ENCODE data around the gene PRDM5.

GRCh38 chr4:120965938-120966337 lies 43.4 kb upstream of the PRDM5 start:
- TF ChIP-seq POLR2A (IDR thresholded peaks at IDR 0.05) (no peak), EP300 (IDR thresholded peaks at IDR 0.05) (no peak)
- TF ChIP-seq, protein P1, sequence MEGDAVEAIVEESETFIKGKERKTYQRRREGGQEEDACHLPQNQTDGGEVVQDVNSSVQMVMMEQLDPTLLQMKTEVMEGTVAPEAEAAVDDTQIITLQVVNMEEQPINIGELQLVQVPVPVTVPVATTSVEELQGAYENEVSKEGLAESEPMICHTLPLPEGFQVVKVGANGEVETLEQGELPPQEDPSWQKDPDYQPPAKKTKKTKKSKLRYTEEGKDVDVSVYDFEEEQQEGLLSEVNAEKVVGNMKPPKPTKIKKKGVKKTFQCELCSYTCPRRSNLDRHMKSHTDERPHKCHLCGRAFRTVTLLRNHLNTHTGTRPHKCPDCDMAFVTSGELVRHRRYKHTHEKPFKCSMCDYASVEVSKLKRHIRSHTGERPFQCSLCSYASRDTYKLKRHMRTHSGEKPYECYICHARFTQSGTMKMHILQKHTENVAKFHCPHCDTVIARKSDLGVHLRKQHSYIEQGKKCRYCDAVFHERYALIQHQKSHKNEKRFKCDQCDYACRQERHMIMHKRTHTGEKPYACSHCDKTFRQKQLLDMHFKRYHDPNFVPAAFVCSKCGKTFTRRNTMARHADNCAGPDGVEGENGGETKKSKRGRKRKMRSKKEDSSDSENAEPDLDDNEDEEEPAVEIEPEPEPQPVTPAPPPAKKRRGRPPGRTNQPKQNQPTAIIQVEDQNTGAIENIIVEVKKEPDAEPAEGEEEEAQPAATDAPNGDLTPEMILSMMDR (IDR thresholded peaks at IDR 0.05) = no peak
